Inflammatory macrophage (primary cell): ENCODE measurements around the gene CCDC73.
"Not testable (repeated sequence)": the region's sequence is repeated elsewhere in the genome, so short reads cannot be mapped to it uniquely, and the experiment has no call there.

Experiments
- DNase-seq, 2 donors: peaks; one replicate each; pipeline ENCODE4 v3.0.0-alpha.2; 2020 to 2022

Gene CCDC73

GRCh38 chr11:32792948-32793475 is 1.4 kb downstream of the CCDC73 start:
- peak; percentile 57 to 65 for DNase-seq

DNA sequence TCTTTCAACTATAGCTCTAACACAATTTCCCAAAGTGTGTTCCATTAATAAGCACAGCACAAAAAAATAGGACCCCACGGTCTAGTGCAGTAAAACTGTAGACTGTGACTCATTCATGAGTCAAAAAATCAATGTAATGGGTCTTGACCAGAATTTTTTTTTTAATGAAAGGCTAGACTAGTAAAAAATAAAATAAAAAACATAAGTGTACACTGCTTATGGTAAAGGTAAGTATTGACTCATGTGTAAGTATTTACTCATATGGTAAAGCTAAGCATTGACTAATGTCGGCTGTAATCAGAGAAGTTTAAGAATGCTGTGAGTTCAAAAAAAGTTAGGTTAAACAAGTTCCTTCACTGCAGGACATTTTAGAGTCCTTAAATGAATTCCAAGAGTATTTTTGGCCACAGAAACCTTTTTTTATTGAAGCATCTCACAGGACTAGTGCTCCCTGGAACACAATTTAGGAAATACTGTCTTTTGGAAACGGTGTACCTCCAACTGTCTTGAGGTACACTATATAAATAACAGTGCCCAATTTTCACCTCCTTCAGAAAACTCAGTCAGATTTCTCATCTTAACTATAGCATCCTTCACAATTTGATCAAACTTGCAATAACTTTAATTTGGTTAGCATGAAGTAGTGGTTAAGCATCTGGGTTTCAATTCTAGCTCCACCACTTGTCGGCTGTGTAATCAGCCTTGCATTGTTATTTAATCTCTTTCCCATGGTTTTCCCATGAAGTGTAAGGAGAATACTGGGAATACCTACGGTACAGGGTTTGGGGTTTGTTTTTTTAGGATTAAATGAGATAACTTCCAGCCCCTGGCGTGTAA is 2.1 kb downstream of the CCDC73 start:
- DNase-seq, result no peak

- no peak for DNase-seq
These were observed 3.5 kb downstream of the CCDC73 start for GRCh38 chr11:32790916-32791315.

- no peak for DNase-seq
These were observed 7.7 kb downstream of the CCDC73 start for GRCh38 chr11:32786811-32787210.

- DNase-seq, result no peak
These were observed 9.2 kb downstream of the CCDC73 start for GRCh38 chr11:32785262-32785661.

GRCh38 chr11:32781721-32782120 is 12.7 kb downstream of the CCDC73 start:
- no peak for DNase-seq

DNA sequence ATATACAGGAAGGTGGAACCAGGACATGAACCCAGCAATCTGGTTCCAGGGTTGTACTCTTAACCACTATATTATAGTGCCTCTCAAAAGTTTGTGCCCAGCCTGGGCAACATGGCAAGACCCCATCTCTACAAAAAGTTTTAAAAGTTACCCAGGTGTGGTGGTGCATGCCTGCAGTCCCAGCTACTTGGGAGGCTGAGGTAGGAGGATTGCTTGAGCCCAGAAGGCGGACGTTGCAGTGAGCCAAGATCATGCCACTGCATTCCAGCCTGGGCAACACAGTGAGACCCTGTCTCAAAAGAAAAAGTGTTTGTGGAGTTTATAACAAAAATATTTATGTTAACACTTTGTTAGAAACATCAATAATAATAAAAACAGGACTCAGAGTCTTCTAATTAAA is 13.6 kb downstream of the CCDC73 start:
- DNase-seq, result not testable (repeated sequence)

DNA sequence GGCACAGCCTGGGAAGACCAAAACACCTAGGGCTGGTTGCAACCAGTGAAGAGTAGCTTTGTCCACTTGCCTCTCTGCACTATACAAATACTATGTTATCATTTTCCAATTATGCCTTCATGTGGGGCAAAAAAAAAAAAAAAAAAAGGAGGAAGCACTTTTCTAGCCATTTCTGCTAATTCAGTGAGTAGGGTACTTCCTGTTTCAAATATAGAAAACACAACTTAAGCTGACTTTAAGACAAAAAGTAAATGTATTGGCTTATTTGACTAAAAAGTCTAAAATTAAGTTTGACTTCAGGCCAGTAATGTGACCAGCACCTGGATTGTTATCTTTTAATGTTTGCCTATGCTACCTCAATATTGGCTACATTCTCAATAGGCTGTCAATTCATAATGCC is 15.3 kb downstream of the CCDC73 start:
- DNase-seq, result peak; percentile 14 to 56

GRCh38 chr11:32775908-32776307 is 18.6 kb downstream of the CCDC73 start:
- DNase-seq, result no peak

DNA sequence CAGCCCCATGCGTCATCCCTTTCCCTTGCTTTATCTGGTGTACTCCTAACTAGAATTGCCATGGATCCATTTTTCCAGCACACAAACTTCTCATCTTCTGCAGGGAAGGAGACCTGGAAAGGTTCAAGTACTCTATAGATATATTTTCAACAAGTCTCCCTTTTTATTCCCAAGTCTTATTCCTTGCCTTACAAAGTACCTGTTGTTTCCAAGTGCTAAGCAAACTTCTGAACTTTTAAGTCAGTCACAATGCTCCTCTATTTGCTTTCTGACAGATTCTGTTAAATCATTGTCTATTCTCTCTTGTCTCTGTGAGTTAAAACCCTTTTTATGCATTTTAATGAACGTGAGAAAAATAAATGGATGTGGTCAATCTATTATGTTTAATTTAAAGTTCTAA is 20.4 kb downstream of the CCDC73 start:
- no peak for DNase-seq

DNA sequence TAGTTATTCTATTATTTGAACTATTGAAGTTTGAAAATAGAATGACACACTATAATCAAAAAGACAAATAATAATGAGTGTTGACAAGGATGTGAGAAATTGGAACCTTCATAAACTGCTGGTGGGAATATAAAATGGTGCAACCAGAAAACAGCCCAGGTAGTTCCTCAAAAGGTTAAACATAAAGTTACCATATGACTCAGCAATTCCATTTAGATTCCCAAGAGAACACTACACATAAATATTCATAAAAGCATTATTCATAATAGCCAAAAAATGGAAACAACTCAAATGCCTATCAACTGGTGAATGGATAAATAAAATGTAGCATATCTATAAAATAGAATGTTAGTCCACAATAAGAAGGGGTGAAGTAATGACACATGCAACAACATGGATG is 21.7 kb downstream of the CCDC73 start:
- DNase-seq, result no peak

- peak in 1 of 2 donors; percentile 8 for DNase-seq
These were observed 32.7 kb downstream of the CCDC73 start for GRCh38 chr11:32761774-32762173.

GRCh38 chr11:32758291-32758690 is 36.2 kb downstream of the CCDC73 start:
- no peak for DNase-seq

- DNase-seq, result not testable (repeated sequence)
These were observed 41.3 kb downstream of the CCDC73 start for GRCh38 chr11:32753181-32753580.

DNA sequence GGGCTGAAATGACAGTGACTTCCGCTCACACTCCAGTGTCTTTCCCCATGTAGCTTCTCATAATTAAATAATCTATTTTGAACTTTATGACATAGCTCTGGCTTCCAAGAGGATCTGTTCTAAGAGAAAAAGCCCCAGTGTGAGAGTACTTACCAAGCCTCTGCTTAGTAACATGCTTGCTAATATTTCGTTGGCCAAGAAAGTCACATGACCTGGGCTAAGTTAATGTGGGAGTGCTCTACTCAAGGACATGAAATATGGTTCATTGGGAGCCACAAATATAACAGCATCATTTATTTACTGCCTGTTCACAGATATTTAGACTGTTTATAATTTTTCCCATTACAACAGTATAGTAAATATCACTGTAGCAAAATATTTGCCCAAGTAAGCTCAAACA is 42.5 kb downstream of the CCDC73 start:
- no peak for DNase-seq

DNA sequence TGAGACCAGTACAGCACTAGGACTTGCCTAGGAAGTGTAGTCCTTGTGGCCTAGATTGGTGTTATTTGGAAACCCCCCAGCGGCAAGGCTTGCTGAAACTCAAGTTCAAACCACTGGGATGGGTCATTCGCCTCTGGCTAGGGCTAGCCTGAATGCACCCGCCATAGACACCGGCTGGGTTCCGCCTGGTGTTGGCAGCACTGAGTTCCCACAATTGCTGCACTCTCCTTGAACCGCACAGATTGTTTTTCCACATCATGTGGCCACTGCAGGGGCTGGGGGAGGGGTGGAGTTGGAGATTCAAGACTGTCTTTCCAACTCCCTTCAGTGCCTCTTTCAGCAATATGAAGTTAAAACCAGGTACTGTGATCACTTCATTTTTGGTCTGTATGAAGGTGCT is 43.1 kb downstream of the CCDC73 start:
- no peak for DNase-seq

- DNase-seq, result no peak
These were observed 64.5 kb downstream of the CCDC73 start for GRCh38 chr11:32729976-32730375.

DNA sequence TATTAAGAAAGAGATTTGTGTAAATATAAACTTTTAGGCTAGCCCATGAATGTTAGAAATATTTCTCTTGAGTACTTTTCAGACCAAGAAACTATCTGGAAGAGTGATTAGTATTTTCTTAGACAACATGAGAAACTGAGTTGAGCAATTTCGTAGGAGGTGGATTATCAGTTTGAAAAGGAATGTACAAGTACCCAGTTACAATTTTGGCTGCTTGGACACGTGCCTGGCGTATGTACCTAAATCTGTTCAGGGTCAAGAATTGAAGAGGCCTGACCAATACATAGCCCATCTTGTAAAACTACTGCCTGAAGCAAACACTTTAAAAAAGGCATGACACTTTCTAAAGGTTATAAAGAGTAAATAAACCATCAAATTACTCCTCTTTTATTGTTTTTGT is 71.1 kb downstream of the CCDC73 start:
- DNase-seq, result no peak

GRCh38 chr11:32722255-32722654 is 72.2 kb downstream of the CCDC73 start:
- DNase-seq, result no peak

- peak in 1 of 2 donors; percentile 6 for DNase-seq
These were observed 81.0 kb downstream of the CCDC73 start for GRCh38 chr11:32713496-32713895.

GRCh38 chr11:32708978-32709377 is 85.5 kb downstream of the CCDC73 start:
- not testable (repeated sequence) for DNase-seq

- DNase-seq, result peak; percentile 2 to 54
These were observed 87.3 kb downstream of the CCDC73 start for GRCh38 chr11:32706985-32707741.

DNA sequence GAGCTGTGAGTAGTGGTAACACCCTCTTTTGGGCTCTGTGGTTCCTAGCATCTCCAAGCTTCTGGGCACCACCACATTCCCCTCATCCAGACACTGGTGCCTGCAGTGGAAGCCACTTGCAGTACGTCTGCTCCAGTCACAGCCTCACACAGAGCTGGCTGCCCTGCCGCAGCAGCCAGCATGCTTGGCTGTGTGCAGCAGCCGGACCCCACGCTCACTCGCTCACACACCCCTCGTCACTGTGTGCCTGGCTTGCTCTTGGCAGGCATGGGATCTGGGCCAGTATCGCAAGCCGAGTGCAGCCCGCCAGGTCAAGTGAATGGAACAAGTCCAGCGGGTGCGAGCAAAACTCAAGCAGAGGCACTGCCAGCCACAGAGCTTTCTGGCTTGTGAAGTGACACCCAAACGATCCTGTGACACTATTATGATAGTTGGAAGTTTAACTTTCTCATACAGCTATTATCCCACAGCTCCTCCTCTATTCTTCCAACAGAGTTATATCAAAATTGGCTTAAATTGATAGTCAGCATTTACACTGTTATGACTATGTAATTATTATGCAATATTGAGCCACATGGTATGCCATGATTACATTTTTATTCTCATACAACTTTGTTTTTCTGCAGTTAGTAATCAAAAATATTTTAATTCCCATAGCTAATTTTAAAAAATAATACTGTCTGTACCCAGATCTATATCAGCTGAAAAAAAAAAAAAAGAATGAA is 89.0 kb downstream of the CCDC73 start:
- DNase-seq, result no peak
